Raji (cell line): Measurements from ENCODE around the gene ADAT1.

Source experiments
- POLR2A ChIP-seq: IDR thresholded peaks from 2 replicates; pipeline ENCODE4 v1.6.1; 2011; ENCODE audit warnings: low read depth, low read length, control low read depth; ENCODE audit not compliant: insufficient read depth

ADAT1 gene

GRCh38 chr16:75622761-75623605 is at the start of gene ADAT1:
ADAT1 (minus strand) TSS chr16:75623281; CDS start chr16:75620799, 2,482 bp downstream.
- peak; percentile 96 for TF ChIP-seq POLR2A

GRCh38 chr16:75667503-75667902 is 44.4 kb upstream of the ADAT1 start:
- no peak for TF ChIP-seq POLR2A

- no peak for TF ChIP-seq POLR2A
Measured at GRCh38 chr16:75660726-75661302, 37.7 kb upstream of the ADAT1 start.

GRCh38 chr16:75660321-75660720 is 37.2 kb upstream of the ADAT1 start:
- TF ChIP-seq POLR2A: no peak

GRCh38 chr16:75658175-75658574 is 35.1 kb upstream of the ADAT1 start:
- no peak for TF ChIP-seq POLR2A

- TF ChIP-seq POLR2A: no peak
Measured at GRCh38 chr16:75653922-75654321, 30.8 kb upstream of the ADAT1 start.

GRCh38 chr16:75648265-75649076 is 25.4 kb upstream of the ADAT1 start:
- peak; percentile 64 for TF ChIP-seq POLR2A

- peak; percentile 96 for TF ChIP-seq POLR2A
Measured at GRCh38 chr16:75647492-75648264, 24.6 kb upstream of the ADAT1 start, which contains the start of the genes KARS1 and TERF2IP. KARS1 (minus strand) TSS chr16:75647665; CDS start chr16:75647639, 26 bp downstream. TERF2IP (plus strand) TSS chr16:75647773; CDS start chr16:75647883, 110 bp downstream.

- TF ChIP-seq POLR2A: no peak
Measured at GRCh38 chr16:75647112-75647491, 24.0 kb upstream of the ADAT1 start.

- no peak for TF ChIP-seq POLR2A
Measured at GRCh38 chr16:75644240-75645012, 21.3 kb upstream of the ADAT1 start.

- no peak for TF ChIP-seq POLR2A
Measured at GRCh38 chr16:75640598-75640997, 17.5 kb upstream of the ADAT1 start.

- TF ChIP-seq POLR2A: no peak
Measured at GRCh38 chr16:75635036-75635435, 12.0 kb upstream of the ADAT1 start.

- no peak for TF ChIP-seq POLR2A
Measured at GRCh38 chr16:75632857-75633256, 9.8 kb upstream of the ADAT1 start.

GRCh38 chr16:75630052-75630451 is 7.0 kb upstream of the ADAT1 start:
- no peak for TF ChIP-seq POLR2A
